ENCODE measurements around the gene ADGRB2. TPM values are rescaled to one million over a fixed set of nuclear protein-coding genes. Genes with fewer than 3 reads are reported as not detected.
"Not testable (repeated sequence)": the region's sequence is repeated elsewhere in the genome, so short reads cannot be mapped to it uniquely, and the experiment has no call there.

ADGRB2 gene
- polyA plus RNA-seq, 5 donors = 11.2 to 28.8 (median 16.6) TPM

DNA sequence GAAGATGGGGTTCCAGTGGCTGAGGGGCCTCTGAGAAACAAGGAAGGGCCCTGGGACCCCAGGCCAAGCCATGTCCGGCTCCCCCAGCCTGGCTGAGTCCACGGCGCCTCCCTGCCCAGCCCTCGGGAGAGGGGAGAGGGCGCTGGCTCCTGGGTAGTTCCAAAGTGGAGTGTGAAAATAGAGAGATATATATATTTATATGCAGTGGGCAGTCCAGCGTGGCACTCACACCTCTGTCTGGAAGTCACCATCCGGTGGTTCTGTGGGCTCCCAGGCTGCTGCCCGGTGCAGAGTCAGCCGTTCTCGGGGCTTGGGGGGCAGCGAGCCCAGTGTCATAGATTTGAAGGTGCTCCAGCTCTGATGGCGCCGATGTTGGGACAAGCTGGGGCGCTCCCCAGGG, 36.9 kb downstream of the ADGRB2 start:
- DNase-seq = no peak

GRCh38 chr1:31726715-31727114, 37.4 kb downstream of the ADGRB2 start:
- no peak for DNase-seq

DNA sequence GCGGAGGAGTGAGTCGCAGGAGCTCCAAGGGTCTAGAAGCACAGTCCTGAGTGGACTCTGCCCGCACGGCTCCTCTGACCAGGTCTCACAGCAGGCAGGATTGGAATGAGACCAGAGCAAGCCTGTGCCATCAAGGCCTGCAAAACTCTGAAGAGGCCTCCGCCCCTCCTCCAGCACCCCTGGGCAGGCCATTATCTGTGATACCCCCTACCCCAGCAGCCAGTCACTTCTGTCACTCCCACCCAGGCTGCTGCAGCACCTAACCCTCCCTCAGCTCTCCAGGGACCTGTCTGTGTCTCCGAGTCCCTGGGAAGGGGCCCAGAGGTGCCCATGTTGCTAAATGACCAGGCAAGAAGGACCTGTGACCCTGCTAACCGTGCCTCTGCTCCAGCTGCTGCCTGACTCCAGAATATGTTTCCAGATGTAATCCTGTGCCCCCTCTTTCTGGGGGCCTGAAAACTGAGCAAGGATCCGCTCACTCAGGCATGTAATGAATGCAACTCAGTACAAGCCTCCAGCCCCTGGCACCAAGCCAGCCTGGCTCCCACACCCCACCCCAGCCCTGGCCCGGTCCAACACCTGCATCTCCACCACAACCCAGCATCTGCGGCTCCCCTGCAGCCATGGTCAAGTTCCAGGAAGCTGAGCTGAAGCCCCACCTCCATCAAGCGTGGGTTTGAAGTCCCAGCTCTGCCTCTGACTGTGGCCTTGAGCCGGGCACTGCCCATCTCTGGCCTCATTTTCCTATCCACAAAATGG, 38.2 kb downstream of the ADGRB2 start:
- no peak for DNase-seq

- DNase-seq = no peak
Observed at GRCh38 chr1:31725134-31725533, 39.0 kb downstream of the ADGRB2 start.

DNA sequence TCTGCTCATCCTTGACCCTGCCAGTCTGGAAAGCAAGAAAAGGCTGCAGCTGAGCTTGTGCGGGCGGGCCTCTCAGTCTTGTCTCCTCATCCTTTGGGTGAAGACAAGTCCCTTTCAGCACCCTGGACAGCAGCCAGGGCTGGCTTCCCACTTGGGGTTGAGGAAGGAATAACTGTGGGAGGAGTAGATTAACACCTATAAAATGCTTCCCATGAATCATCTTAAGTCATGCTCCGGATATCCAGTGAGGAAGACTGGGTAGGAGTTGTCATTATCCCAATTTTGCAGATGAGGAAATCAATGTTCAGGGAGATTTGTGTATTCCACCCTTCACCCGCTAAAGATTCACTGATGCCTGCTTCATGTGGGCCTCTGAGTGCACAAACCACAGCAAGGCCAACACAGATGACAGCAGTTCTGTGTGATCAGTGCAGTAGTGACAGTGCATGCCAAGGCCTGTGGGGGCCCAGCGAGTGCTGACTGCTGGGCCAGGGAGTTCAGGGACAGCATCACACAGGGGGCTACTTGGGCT, 40.2 kb downstream of the ADGRB2 start:
- peak; percentile 43 to 57 for DNase-seq

- no peak for DNase-seq
Observed at GRCh38 chr1:31718327-31718897, 45.7 kb downstream of the ADGRB2 start.

DNA sequence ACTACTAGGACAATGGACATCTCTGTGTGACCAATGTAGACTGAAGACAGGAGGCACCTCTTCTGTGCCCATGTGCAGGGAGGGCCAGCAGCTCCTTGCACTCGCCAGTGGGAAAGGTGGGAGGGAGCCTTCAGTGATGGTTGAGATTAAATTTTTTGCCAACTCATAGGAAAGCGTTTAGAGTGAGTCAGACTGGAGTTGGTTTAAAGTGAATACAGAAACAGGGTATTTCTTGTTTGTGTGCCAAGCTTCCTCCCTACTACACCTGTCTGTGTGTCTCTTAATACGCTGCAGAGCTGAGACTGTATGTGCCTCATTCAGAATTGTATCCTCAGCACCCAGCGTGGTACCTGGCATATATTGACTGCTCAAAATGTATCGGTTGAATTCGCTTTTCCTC, 46.8 kb downstream of the ADGRB2 start:
- DNase-seq = no peak

DNA sequence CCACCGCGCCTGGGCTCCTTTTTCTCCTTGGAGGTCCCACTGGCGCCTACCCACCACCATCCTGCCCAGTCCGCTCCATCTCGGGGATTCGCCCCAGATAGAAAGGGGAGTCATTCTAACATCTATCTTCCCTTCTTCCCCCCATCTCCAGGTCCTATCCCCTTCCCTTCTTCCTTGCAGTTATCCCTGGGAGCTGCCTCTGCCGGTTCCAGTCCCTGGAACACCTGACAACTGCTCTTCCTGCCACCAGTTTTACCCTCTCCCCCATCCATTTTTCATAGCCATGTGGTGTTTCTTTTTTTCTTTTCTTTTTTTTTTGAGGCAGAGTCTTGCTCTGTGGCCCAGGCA, 48.3 kb downstream of the ADGRB2 start:
- DNase-seq = no peak

- DNase-seq = peak; percentile 93
Observed at GRCh38 chr1:31715087-31715872, 48.9 kb downstream of the ADGRB2 start.

DNA sequence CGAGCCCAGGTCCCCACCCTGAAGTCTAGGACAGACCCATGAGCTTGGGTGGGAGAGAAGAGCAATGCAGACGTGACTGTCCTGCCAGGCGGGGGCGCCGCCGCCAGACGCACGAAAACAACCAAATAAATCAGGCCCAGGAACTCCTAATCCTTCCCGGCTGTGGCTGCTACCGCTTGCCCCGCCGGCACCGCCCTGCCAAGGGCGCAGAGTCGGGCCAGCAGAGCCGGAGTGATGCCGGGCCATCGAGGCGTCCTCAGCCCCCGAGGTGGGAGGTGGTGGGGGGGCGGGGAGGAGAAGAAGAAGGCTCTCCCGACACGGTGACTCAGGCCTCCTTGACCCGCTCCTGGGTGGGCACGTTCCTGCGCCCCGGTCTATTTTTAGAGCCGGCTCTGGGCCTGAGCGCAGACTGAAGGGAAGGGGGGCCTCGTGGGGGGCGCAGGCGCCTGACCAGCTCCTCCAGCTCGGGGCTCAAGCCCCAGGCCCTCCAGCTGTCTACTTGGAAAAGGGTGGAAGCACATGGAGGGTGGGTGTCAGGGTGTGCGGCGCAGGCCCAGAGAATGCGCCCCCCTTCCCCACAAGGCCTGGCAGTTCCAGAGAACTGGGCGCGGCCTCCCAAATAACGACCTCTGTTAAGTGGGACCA, 49.6 kb downstream of the ADGRB2 start:
- no peak for DNase-seq

- peak in 1 of 2 donors; percentile 39 for DNase-seq
Observed at GRCh38 chr1:31712630-31713029, 51.5 kb downstream of the ADGRB2 start.

DNA sequence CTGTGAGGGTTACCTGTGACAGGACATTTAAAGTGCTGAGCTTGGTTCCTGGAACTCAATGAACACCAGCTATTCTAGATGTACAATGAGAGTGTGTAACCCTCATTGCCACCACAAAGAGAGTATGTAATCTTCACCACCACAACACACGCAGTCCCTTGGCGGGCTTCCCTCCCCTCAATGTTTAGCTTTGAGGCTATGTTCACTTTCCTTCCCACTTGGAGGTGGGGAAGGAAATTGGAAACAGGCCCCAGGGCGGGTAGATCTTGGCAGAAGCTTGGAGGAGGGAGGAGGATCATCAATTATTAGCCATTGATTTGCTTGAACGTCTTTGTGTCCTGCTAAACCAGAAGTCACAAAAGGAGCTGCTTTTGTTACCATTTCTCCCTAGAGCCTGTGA, 52.1 kb downstream of the ADGRB2 start:
- no peak for DNase-seq

DNA sequence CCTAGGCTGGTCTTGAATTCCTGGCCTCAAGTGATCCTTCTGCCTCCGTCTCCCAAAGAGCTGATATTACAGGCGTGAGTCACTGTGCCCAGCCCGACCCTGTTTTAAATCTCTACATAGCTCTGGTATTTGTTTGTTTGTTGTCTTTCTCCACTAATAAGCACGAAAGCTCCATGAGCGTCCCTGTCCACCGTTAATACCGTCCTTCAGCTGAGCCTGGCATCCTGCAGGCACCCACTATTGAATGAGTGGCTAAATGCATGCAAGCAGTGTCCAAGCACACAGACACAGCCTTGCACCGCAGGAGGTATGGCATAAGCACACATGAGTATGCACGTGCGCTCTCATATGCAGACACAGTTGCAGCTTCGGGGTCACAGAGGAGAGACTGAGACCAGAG, 55.8 kb downstream of the ADGRB2 start:
- DNase-seq = no peak

GRCh38 chr1:31707711-31708110, 56.4 kb downstream of the ADGRB2 start:
- no peak for DNase-seq

DNA sequence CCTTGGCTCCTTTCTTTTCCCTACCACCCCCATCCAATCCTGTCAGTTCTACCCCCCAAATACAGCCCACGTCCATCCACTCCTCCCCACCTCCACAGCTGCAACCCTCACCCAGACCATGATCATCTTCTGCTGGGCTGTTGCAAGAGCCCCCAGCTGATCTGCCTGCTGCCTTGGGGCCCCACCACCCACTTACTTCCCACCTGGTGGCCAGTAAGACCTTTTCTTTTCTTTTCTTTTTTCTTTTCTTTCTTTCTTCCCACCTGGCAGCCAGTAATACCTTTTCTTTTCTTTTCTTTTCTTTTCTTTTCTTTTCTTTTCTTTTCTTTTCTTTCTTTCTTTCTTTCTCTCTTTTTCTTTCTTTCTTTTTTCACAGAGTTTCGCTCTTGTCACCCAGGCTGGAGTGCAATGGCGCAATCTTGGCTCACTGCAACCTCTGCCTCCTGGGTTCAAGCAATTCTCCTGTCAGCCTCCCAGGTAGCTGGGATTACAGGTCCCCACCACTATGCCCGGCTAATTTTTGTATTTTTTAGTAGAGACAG, 57.0 kb downstream of the ADGRB2 start:
- DNase-seq = not testable (repeated sequence)

DNA sequence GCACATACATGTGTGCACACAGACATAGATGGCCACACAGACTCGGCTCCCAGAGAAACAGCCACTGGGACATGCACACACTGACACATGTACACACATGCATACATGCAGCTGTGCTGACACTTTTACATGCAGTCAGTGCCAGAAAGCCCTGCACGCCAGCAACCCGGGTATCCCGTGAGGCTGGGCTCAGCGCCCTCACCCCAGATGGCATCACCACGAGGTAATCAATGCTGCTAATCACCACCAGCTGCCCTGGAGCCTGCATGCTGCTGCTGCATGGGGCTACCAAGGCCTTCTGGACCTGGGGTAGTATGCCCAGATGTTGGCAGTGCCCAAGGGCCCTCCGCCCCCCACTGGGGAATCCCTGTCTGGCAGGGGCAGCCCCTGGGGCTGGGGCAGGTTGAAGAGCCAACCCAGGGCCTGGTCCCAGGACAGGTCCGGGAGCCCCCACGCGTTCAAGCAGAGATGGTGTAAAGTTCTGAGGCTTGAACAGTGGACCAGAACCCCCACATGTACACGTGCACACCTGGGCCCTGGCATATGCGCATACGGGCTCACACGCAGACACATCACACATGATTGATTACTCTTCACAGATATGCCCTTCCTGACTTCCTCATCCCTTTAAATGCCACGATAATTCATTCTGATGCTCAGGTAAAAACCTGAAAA, 57.6 kb downstream of the ADGRB2 start:
- no peak for DNase-seq

DNA sequence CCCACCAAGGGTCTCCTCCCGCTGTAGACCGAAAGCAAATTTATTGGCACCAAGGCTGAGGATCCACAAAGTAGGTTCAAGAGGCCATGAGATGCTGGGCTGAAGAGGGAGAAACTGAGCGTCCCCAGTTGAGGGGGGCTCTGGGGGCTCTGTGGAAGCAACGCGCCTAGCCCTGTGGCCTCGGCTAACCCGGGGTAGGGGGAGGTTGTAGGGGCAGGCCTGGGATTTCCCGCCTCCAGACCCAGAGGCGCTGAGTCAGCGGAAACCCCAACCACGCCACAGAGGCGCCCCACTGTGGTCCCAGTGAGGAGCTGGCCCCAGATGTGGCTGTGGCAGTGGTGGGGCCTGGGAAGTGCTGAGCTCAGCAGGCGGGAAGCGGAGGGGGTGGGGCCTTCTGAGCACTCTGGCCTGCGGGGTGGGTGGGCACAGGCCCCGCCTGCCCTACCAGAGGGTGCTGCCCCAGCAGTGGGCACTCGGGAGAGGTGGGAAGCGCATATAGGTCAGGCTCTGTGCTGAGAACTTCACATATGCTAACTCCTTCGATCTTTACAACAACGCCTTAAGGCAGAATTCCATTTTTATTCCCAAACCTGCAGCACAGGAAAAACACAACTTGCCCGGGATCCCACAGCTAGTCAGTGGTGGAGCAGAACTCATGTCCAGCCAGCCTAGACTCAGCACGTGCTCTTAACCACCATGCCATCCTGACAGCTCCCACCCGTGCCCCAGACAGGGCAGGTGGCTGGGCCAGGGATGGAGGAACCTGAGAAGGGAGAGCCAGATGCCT, 58.9 kb downstream of the ADGRB2 start:
- peak; percentile 75 to 82 for DNase-seq

DNA sequence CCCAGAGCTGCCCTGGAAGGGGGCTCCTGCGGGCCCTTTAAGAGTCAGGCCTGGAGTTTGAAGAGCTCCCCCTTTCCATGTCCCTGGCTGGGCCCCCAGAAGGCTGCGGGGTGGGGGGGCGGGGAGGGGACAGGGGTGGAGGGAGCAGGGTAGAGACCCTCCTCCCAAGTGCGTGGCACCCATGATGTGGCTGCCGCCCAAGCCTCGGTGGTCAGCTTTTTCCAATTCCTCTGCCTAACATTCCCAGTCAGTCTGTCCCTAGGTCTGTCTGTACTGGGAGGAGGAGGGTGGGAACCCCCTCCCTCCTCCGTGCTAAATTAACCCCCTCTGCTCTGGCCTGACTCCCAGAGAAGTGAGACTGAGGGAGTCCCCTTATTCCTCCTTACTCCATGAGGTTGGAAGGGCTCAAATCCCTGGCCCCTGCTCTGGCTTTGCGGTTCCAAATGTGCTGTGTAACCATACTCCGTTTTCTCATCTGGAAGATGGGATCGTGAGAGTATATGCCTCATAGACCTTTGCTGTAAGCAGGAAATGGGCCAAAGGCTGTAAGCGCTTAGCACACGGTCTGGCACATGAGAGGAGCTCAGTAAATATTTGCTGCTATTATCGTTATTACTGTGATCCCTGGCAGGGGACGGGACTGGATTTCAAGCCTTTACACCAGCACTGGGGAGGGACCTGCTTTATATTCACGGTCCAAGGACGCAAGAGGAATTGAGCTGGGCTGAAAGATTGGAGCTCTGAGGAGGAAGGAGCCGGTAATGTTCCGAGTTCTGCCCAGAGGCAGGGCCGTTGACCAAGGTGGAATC, 59.7 kb downstream of the ADGRB2 start:
- DNase-seq = peak; percentile 65 to 66

DNA sequence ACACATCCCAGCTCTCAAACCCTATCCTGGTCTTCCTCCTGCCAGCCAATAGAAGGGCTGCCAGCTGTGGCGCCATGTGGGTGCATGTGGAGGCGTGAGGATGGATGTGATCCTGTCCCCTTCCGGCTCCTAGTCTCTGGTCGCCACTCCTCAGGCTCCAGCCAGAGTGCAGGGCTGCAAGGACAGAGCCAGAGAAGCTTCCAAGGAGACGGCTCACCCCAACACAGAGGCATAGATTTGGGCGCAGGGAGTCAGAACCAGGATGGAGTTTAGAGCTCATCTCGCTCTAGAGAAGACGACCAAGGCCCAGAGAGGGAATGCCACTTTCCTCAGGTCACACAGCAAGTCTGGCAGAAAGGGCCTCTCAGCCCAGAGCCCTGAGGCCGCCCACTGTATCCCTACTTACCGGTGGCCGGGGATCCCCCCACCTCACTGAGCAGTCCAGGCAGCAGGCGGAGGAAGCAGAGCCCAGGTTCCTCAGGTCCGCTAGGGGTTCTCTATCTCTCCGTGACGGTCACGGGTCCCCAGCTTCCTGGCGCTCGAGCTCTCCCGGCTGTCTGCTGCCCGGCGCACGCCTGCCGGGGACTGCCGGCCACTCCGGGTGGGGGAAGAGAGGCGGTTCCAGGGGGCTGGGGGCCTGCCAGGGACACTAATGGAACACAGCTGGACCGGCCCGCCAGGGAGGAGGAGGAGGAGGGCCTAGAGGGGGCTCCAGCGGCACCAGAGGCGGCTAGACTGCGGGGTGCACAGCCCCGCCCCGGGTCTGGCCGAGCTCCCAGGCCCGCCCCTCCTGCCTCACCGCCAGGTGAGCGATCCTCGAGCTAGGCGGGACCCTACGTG, 60.5 kb downstream of the ADGRB2 start, which contains the start of gene COL16A1:
Gene COL16A1, minus strand, starts transcription at position 587 of the 840 bp plus-strand sequence. CDS start 1,824 bp downstream, outside the sequence.
- peak; percentile 91 to 93 for DNase-seq

Data from right lung (tissue), 5 donors.